ENCODE measurements around the gene DPYSL4.

DPYSL4 gene

DNA sequence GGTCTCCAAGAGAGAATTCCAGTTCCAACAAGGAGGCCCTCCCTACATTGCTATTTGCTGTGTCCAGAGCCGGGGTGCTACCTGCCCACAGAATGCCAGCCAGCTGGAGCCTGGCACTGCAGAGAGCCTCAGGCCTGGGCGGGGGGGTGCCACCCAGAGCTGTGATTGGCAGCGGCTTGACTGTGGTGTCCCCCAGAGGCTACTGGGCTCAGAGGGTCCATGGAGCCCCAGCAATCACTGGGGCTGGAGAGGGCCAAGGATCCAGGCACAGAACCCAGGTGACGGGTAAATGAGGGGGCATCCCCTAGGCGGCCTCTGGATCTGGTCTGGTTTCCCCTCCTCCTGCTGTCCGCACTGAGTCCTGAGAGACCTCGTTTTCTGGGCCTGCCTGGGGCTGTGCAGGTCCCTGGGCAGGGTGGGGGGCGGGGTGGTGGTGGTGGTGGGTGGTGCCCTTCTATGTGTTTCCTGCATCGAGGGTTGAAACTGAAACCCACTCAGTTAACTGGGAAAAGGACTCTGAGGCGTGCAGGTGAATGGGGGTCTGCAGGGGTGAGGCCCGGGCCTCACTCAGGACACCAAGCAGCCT lies 12.6 kb downstream of the DPYSL4 start:
- H3K4me3 ChIP-seq (ENCODE audit: low read length): no peak overlapping the region
- no peak for DNase-seq (ENCODE audit: low read depth)
- no peak for TF ChIP-seq CTCF (IDR thresholded peaks at IDR 0.05; ENCODE audit: insufficient read depth, low read depth, low read length, missing control alignments)

GRCh38 chr10:132199854-132200311 lies 13.1 kb downstream of the DPYSL4 start:
- no peak for TF ChIP-seq CTCF (IDR thresholded peaks at IDR 0.05; ENCODE audit: insufficient read depth, low read depth, low read length, missing control alignments)
- H3K4me3 ChIP-seq (ENCODE audit: low read length): no peak overlapping the region
- DNase-seq (ENCODE audit: low read depth): no peak

- no peak overlapping the region for H3K4me3 ChIP-seq (ENCODE audit: low read length)
- TF ChIP-seq CTCF (IDR thresholded peaks at IDR 0.05; ENCODE audit: insufficient read depth, low read depth, low read length, missing control alignments): no peak
- DNase-seq (ENCODE audit: low read depth): no peak
Observed at GRCh38 chr10:132200344-132201110, 13.8 kb downstream of the DPYSL4 start.

DNA sequence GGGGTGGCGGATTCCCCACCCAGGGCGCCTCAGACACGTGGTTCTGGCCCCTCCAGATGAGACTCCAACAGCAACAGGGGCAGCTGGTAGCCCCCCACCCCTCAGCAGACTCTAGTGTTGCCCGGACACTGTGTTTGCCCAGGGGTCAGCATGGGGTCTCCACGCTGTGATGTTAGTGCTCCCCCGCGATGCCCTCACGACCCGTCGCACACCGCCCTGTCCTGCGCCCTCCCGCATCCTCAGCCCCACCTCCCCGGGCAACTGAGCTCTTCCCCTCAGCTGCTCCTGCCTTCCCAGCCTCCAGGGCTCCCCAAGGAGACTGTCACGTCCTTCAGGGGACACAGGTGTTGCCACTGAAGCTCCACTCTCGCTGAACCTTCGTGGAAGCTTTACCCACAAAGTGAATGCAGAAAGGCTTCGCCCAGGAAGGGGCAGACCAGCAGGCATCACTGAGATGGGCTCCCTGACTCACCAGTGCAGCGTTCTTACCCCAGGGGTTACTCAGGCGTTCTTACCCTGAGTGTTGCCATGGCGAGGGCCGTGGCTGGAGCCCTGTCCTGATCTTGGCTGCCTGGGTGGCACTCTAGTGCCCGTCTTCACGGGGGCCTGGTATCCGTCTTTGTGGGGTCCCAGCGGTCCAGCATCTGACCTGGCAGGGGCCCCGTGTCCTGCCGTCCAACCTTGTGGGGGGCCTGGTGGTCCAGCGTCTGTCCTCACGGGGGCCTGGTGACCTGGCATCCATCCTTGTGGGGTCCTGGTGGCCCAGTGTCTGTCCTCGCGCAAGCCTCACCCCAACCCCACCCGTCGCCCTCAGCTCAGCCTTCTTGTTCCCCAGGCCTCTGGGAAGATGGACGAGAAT lies 14.6 kb downstream of the DPYSL4 start:
- H3K4me3 ChIP-seq (ENCODE audit: low read length): no peak overlapping the region
- TF ChIP-seq CTCF (IDR thresholded peaks at IDR 0.05; ENCODE audit: insufficient read depth, low read depth, low read length, missing control alignments): no peak
- DNase-seq (ENCODE audit: low read depth): no peak

GRCh38 chr10:132202070-132202970 lies 15.6 kb downstream of the DPYSL4 start:
- no peak for TF ChIP-seq CTCF (IDR thresholded peaks at IDR 0.05; ENCODE audit: insufficient read depth, low read depth, low read length, missing control alignments)
- no peak for DNase-seq (ENCODE audit: low read depth)
- no peak overlapping the region for H3K4me3 ChIP-seq (ENCODE audit: low read length)
